ENCODE results near the gene LUC7L2. TPM values are rescaled to one million over a fixed set of nuclear protein-coding genes. Genes with fewer than 3 reads are reported as not detected.
"Not testable (repeated sequence)": the region's sequence is repeated elsewhere in the genome, so short reads cannot be mapped to it uniquely, and the experiment has no call there.

The LUC7L2 gene
- total and polyA plus RNA-seq, 10 of the 15 experiments (the other 5 are each of a cell fraction or from before 2014, with no cell fraction given): 31.7 to 98.7 (median 68.6) TPM

DNA sequence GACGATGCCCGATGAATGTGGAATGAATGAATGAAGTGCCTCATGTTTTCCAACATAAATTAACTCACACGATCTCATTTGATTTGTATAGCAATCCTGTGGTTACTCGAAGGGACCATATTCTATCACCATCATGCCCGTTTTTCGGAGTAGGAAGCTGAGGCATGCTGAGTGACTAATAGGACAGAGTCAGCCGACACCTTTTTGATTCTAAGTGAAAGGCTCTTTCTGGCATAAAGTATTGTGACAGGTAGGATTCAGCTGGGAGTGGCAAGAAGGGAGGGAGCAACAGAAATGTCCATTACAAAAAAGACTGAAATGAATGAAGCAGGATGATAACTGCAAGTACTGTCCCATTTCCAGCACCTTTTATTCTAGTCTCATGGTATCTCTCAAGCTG, 68.1 kb downstream of the LUC7L2 start:
- in situ Hi-C loops (cut with MboI): no loop called here
- ChIA-PET CTCF (interaction anchor here (1.0 kb wide), 1 partner anchor 14 kb away, joined by 3 read pairs; no protein-coding TSS in a partner anchor), POLR2A (no interaction called here), RAD21 (ENCODE audit: unreplicated experiment) (no interaction called here), SMC1A (ENCODE audit: uncharacterized antibody, unreplicated experiment) (no interaction called here)
- intact Hi-C loops (cut with micrococcal nuclease; ENCODE audit: unreplicated experiment): no loop called here
- DNase-seq (ENCODE audit: low read depth, low spot score): no peak
- FAIRE-seq: no peak
- Histone ChIP-seq H3K36me3 (ENCODE audit: control insufficient read depth in 2 of 2, insufficient read depth in 2 of 2, low read length in 1 of 2) (peaks cover 0 to 1% of the 10 kb centered on the region in 2 experiments; a peak in 3 of 4 replicates), H2AFZ (ENCODE audit: control insufficient read depth, low read depth, low read length) (no peak overlapping the region), H3K4me1 (ENCODE audit: control insufficient read depth, insufficient read depth, low read length) (no peaks in the 10 kb centered on the region), H3K4me2 (ENCODE audit: control insufficient read depth, insufficient read depth) (no peak overlapping the region), H3K27me3 (replicated peaks in 1 of 2; ENCODE audit: control insufficient read depth in 2 of 2, insufficient read depth in 2 of 2, low read length in 1 of 2) (no peaks in the 10 kb centered on the region), H3K27ac (ENCODE audit: control insufficient read depth, insufficient read depth) (no peak overlapping the region), H3K4me3 (no peak overlapping the region), H4K20me1 (ENCODE audit: control insufficient read depth, insufficient read depth) (no peaks in the 10 kb centered on the region), H3K9ac (ENCODE audit: control insufficient read depth, insufficient read depth, low read length) (no peak overlapping the region), H3K9me3 (replicated peaks; ENCODE audit: control insufficient read depth, insufficient read depth, low read length) (no peaks in the 10 kb centered on the region), H3K79me2 (ENCODE audit: control insufficient read depth, insufficient read depth, low read length) (no peaks in the 10 kb centered on the region)
- 96% methylated on average over 7 of the region's 7 CpGs for WGBS (ENCODE audit: insufficient coverage, insufficient replicate concordance, low lambda C conversion rate, missing lambda C conversion rate)
- no peak for TF ChIP-seq DPF2 (IDR thresholded peaks at IDR 0.05)
- TF ChIP-seq MTA3 (IDR thresholded peaks at IDR 0.05; ENCODE audit: borderline replicate concordance, low read length): 0 out of 2 replicates have a peak, but pooled peaks have one; percentile 21
- no TSS peak for BruUV-seq (replicated peaks)
- no peak for ATAC-seq

DNA sequence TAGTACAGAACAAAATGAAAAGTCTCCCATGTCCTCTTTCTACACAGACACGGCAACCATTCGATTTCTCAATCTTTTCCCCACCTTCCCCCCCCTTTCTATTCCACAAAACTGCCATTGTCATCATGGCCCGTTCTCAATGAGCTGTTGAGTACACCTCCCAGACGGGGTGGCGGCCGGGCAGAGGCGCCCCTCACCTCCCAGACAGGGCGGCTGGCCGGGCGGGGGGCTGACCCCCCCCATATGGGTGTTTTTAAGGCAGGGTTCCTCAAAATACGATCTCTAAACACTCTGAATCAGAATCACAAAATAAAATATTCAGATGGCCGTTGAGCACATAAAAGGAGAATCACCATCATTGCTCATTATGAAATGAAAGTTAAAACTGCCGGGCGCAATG, 70.0 kb downstream of the LUC7L2 start:
- FAIRE-seq; H3K9me3 ChIP-seq (replicated peaks; ENCODE audit: control insufficient read depth, insufficient read depth, low read length); H2AFZ ChIP-seq (ENCODE audit: control insufficient read depth, low read depth, low read length); H3K9ac ChIP-seq (ENCODE audit: control insufficient read depth, insufficient read depth, low read length); H3K4me3 ChIP-seq; H3K4me1 ChIP-seq (ENCODE audit: control insufficient read depth, insufficient read depth, low read length); RAD21 ChIA-PET (ENCODE audit: unreplicated experiment); H3K36me3 ChIP-seq (ENCODE audit: control insufficient read depth in 2 of 2, insufficient read depth in 2 of 2, low read length in 1 of 2); BruUV-seq (replicated peaks); H3K27me3 ChIP-seq (replicated peaks in 1 of 2; ENCODE audit: control insufficient read depth in 2 of 2, insufficient read depth in 2 of 2, low read length in 1 of 2); H3K79me2 ChIP-seq (ENCODE audit: control insufficient read depth, insufficient read depth, low read length); POLR2A ChIA-PET; SMC1A ChIA-PET (ENCODE audit: uncharacterized antibody, unreplicated experiment); ATAC-seq; DNase-seq (ENCODE audit: low read depth, low spot score); H3K27ac ChIP-seq (ENCODE audit: control insufficient read depth, insufficient read depth); H3K4me2 ChIP-seq (ENCODE audit: control insufficient read depth, insufficient read depth); in situ Hi-C loops (cut with MboI); H4K20me1 ChIP-seq (ENCODE audit: control insufficient read depth, insufficient read depth): not testable (repeated sequence)
- WGBS (ENCODE audit: insufficient coverage, insufficient replicate concordance, low lambda C conversion rate, missing lambda C conversion rate): over 99% methylated on average over 14 of the region's 14 CpGs
- intact Hi-C loops (cut with micrococcal nuclease; ENCODE audit: unreplicated experiment): loop anchor here (5.0 kb wide), 2 partner anchors 68 to 188 kb away; no protein-coding TSS in a partner anchor
- CTCF ChIA-PET: interaction anchor here (1.3 kb wide), 1 partner anchor 168 kb away, joined by 3 read pairs; no protein-coding TSS in a partner anchor
